CD4-positive, alpha-beta T cell treated with Interleukin-21 for 1 hour (primary cell): Measurements from ENCODE around the gene TENT4B.
A peak's percentile ranks its signal among the peaks of the same experiment; 100 is the strongest.
"Not testable (repeated sequence)": the region's sequence is repeated elsewhere in the genome, so short reads cannot be mapped to it uniquely, and the experiment has no call there.

Experiments
- DNase-seq: peaks from one replicate; pipeline ENCODE4 v3.0.0-alpha.2; 2020

Gene TENT4B

DNA sequence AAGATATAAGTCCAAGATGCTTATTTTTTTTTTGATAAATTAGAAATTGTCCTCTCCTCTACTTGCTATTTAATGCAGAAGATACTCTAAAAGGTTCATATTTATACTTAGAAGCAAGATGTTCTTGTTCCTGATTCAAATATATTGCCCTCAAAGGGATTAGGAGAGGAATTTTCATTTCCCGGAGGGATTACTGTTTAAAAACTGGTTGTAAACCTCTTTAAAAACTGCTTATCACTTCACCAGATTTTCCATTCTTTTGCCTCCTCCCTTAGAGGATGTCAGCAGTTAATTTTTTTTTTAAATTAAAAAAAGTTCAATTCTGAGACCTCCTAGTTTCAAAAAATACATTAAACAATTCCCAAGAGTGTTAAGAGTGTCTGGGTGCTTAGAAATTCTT is 2.8 kb downstream of the TENT4B start:
- no peak for DNase-seq

DNA sequence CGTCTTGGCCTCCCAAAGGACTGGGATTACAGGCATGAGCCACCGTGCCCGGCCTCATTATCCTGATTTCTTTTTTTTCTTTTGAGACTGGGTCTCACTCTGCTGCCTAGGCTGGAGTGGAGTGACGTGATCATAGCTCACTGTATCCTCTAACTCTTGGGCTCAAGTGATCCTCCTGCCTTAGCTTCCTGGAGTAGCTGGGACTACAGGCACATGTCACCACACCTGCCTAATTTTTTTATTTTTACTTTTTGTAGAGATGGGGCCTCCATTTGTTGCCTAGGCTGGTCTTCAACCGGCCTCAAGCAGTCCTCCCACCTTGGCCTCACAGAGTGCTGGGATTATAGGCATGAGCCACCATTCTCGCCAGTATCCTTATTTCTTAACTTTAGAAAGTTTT is 3.5 kb downstream of the TENT4B start:
- no peak for DNase-seq

DNA sequence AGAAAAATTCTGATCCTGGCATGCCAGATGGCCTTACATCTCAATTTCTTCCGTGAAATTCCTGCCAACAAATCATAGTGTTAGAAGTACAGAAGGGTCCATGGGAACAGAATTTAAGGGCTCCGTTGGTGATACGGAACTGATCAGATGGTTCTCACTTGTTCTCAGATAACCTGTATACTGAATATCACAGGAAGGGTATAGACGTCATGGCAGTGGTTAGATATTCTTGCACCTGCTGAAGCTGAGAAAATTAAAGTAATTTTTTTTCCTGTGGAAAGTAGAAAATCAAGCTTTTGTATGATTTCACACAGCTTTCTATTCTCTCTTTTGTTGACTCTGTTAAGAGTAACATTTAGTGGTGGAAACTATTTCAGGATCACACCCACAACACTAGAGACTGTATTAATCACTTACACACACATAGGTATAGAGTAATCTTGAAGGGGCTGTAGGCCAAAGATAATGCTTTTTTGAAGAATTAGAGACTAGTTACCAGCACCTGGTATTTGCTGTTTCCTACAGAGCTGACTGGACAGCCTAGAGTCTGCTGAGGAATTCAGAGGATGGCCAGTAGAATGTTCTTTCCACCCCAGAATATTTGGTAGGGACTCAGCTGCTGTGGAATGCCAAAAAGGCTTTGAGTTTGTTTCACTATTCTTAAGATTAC is 7.5 kb downstream of the TENT4B start:
- DNase-seq: peak; percentile 33

GRCh38 chr16:50161950-50162349 is 8.8 kb downstream of the TENT4B start:
- no peak for DNase-seq

GRCh38 chr16:50165473-50165872 is 12.4 kb downstream of the TENT4B start:
- no peak for DNase-seq

- DNase-seq: no peak
Measured at GRCh38 chr16:50166511-50167500, 13.7 kb downstream of the TENT4B start.

DNA sequence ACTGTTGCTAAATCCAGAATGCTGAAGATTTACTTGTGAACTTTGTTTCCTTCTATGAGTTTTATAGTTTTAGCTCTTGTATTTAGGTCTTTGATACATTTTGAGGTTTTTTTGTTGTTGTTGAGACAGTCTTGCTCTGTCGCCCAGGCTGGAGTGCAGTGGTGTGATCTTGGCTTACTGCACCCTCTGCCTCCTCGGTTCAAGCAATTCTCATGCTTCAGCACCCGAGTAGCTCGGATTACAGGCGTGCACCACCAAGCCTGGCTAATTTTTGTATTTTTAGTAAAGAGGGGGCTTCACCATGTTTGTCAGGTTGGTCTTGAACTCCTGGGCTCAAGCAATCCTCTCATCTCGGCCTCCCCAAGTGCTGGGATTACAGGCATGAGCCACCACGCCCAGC is 14.4 kb downstream of the TENT4B start:
- DNase-seq: no peak

DNA sequence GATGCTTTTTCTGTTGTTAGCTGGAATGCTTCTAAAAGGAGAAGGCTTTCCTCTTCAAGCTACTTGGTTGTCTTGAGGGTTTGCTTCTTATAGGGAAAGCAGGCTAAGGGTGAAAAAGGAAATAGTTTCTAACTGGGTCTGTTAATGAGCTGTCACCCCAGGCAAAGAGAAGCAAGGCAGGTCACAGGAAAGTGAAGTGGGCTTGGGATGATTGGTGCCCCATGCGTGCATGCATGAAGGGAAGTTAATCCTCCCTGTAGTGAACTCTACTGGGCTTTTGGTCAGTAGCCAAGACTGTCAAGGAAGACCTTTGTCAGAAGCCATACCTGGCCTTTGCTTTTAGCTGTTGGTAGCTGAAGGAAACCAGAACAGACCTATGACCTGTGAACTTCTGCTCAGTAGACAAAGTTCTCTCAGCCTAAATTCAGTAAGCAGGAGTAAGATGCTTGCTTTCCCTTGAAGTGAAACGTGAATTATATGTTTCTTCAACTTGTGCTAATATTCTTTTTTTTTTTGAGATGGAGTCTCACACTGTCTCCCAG is 16.5 kb downstream of the TENT4B start:
- DNase-seq: no peak

DNA sequence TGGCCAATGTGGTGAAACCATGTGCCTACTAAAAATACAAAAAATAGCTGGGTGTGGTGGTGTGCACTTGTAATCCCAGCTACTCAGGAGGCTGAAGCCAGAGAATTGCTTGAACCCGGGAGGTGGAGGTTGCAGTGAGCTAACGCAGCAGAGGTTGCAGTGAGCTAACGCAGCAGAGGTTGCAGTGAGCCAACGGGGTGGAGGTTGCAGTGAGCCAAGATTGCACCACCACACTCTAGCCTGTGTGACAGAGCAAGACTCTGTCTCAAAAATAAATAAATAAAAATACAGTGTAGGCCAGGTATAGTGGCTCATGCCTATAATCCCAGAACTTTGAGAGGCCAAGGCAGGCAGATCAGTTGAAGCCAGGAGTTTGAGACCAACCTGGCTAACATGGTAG is 18.7 kb downstream of the TENT4B start:
- DNase-seq: not testable (repeated sequence)

- no peak for DNase-seq
Measured at GRCh38 chr16:50172195-50172922, 19.3 kb downstream of the TENT4B start.

- DNase-seq: no peak
Measured at GRCh38 chr16:50173316-50173715, 20.2 kb downstream of the TENT4B start.

DNA sequence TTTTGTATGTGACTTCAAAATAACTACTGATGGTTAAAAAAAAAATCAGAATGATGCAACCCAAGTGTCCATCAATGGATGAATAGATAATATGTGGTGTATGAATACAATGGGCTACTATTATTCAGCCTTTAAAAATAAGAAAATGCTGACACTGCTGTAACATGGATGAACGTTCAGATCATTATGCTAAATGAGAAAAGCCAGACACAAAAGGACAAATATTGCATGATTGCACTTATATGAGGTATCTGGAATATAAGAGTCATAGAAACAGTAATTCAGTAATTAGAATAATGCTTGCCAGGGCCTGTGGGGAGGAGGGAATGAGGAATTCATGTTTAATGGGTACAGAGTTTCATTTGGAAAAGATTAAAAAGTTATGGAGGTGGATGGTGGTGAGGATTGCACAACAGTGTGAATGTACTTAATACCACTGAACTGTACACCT is 25.4 kb downstream of the TENT4B start:
- DNase-seq: no peak

GRCh38 chr16:50182441-50182840 is 29.3 kb downstream of the TENT4B start:
- DNase-seq: no peak

DNA sequence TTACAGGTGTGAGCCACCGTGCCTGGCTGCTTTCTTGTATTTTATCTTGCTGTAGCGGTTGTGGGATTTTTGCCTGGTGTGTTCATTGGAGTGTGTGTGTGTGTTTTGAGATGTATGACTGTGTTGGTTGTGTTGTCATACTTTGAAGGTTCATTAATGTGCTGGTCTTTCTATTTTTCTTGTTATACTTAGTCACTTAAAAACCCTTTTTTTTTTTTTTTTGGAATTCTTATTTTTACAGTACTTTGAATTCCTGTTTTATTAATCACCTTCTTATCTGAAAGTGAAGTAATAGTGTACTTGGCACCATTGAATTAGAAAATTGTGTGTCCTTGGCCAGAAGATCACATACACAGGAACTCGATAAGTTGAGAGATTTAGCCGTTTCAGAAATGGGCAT is 30.2 kb downstream of the TENT4B start:
- no peak for DNase-seq

DNA sequence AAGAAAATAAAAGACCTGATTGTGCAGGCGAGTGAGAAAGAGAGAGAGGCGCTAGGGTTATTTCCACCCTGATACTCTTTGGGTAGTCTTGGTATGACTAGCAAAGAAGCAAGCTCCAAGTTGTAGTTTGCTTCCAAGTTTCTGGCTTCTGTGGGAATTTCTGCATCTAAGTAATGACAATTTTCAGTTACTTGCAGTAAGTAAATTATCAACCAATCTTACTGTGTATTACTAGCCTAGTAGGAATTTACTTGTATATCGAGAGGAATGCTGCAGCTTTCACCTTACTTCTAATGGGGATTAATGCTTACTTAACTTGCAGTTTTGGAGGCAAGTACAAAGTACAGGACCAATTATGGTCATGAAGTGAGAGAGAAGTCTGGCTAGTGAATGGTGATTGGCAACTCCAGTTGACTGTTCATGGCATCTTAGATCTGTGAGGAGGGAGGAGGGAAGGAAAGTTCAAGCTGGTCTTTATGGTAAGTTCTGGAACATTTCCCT is 31.9 kb downstream of the TENT4B start:
- DNase-seq: no peak

DNA sequence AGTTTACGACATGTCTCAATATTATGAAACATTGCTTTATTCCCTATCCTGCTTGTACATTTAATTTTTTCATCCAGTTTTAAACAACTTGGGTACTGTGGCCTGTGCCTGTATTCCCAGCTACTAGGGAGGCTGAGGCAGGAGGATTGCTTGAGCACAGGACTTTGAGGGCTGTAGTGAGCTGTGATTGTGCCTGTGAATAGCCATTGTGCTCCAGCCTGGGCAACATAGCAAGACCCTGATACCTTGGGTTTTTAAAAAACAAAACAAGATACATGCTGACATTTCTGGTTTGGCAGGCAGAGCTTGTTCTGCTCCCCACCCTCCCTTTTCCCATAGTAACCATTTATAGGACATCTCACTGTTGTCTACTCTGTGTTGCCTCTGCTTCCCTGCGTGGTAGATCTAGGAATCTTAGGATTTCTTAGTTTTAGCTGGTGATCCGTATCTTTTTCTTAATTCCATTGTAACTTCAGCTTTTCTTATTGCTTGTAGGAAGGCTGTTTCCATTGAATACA is 35.6 kb downstream of the TENT4B start:
- no peak for DNase-seq

DNA sequence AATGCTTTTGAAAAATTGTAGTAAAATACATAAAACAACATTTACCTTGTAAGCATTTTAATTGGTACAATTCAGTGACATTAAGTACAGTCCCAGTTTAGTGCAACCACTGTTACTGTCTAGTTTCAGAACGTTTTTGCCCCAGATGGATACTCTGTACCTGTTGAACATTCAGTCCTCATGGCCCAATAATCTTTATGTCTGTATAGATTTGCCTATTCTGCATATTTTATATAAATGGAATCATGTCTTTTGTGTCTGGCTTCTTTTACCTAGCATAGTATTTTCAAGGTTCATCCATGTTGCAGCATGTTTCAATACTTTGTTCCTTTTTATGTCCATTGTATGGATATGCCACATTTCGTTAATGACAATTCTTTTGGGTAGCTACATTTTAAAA is 37.2 kb downstream of the TENT4B start:
- DNase-seq: no peak

DNA sequence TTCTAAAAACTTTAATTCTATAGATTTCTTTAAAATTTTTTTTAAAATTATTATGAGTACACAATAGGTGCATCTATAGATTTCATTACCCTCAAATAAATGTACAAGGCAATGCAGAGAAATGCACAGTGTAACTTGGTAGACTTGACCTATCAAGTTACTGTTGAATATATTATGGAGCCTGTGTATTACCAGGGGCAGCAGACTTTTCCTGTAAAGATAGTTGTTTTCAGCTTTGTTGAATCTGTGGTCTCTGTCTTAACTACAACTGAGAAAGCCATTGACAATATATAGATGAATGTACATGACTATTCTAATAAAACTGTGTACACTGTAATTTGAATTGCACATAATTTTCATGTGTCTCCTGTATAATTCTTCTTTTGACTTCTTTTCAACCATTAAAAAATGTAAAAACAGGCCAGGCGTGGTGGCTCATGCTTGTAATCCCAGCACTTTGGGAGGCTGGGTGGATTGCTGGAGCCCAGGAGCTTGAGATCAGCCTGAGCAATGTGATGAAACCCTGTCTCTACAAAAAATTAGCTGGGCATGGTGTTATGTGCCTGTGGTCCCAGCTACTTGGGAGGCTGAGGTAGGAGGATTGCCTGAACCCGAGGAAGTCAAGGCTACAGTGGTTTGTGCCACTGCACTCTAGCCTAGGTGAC is 39.4 kb downstream of the TENT4B start:
- no peak for DNase-seq

GRCh38 chr16:50193594-50193993 is 40.5 kb downstream of the TENT4B start:
- no peak for DNase-seq

DNA sequence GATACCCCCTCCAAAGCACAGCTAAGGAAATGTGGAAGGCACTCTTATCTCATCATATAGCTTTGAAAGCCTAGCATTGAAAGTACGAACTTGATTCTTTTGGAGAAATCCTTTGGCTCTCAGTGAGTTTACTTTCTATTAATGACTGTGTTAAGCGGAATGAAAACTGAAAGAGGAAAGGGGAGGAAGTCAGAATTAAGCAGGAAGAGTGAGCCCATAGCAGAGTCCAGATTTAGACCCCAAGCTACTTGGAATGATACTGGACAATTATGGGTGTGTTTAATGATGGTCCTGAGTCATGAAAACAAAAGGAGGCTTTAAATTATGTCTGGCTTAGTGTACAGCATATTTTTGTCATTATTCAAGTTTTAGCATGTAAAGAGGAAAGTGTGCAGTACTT is 42.2 kb downstream of the TENT4B start:
- DNase-seq: no peak

GRCh38 chr16:50195756-50196155 is 42.6 kb downstream of the TENT4B start:
- no peak for DNase-seq

DNA sequence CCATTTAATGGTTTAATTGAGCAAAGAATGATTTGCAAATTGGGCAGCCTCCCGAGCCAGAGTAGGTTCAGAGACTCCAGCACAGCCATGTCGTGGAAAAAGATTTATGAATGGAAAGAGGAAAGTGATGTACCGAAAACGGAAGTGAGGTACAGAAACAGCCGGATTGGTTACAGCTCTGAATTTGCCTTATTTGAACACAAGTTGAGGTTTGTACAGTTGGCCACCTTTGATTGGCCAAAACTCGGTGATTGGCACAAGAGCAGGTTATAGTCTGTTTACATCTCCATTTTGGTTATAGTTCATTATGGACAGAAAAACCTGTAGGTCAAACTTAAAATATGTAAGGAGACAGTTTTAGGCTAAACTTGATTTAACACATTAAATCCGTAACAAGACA is 44.5 kb downstream of the TENT4B start:
- no peak for DNase-seq
